Mesodermal cell (in vitro differentiated cells): ENCODE measurements around the gene TMEM106C.

Source experiments
- H3K27ac ChIP-seq: 2 replicates; pipeline ENCODE4 v1.7.0; 2013; ENCODE audit warnings: mild to moderate bottlenecking, low read depth, low read length, moderate library complexity; ENCODE audit not compliant: severe bottlenecking
- H3K36me3 ChIP-seq: 2 replicates; pipeline ENCODE4 v1.7.1; 2013; ENCODE audit warnings: mild to moderate bottlenecking, low read length, moderate library complexity; ENCODE audit not compliant: control insufficient read depth, insufficient read depth
- H3K4me1 ChIP-seq: one replicate; pipeline ENCODE4 v1.7.1; 2013; ENCODE audit warnings: mild to moderate bottlenecking, low read length; ENCODE audit not compliant: insufficient read depth, control insufficient read depth, poor library complexity, severe bottlenecking
- H3K4me3 ChIP-seq: 2 replicates; pipeline ENCODE4 v1.7.0; 2013; ENCODE audit warnings: low read length, control low read depth, mild to moderate bottlenecking; ENCODE audit not compliant: insufficient read depth, poor library complexity, severe bottlenecking; ENCODE audit errors: extremely low read depth
- H3K9me3 ChIP-seq: 2 replicates; pipeline ENCODE4 v1.7.1; 2013; ENCODE audit warnings: mild to moderate bottlenecking, low read length, moderate library complexity; ENCODE audit not compliant: control insufficient read depth
- WGBS, 2 experiments: methylation state at CpG; one replicate each; pipeline ENCODE4 v1.1.5; 2013; ENCODE audit warnings: missing lambda C conversion rate in 2 of 2; ENCODE audit not compliant: insufficient coverage in 2 of 2; 5-methylcytosine and 5-hydroxymethylcytosine counted together

The TMEM106C gene

GRCh38 chr12:47969845-47970244, 6.4 kb downstream of the TMEM106C start:
- 100% methylated on average over 2 of the region's 3 CpGs; no CpG with 5 or more reads in 1 of the 2 experiments for WGBS, 2 experiments
- no peak overlapping the region for H3K4me3 ChIP-seq
- no peaks in the 10 kb centered on the region for H3K9me3 ChIP-seq
- no peaks in the 10 kb centered on the region for H3K4me1 ChIP-seq
- H3K27ac ChIP-seq: no peak overlapping the region
- H3K36me3 ChIP-seq: peaks cover 6% of the 10 kb centered on the region

GRCh38 chr12:47970843-47971242, 7.4 kb downstream of the TMEM106C start:
- Histone ChIP-seq H3K9me3 (no peaks in the 10 kb centered on the region), H3K36me3 (peaks cover 6% of the 10 kb centered on the region), H3K27ac (no peak overlapping the region), H3K4me1 (no peaks in the 10 kb centered on the region), H3K4me3 (no peak overlapping the region)
- WGBS, 2 experiments: 80 to 82% methylated on average over 7 of the region's 7 CpGs

- Histone ChIP-seq H3K9me3 (no peaks in the 10 kb centered on the region), H3K27ac (no peak overlapping the region), H3K4me1 (no peaks in the 10 kb centered on the region), H3K4me3 (no peak overlapping the region), H3K36me3 (peaks cover 6% of the 10 kb centered on the region)
- 92 to 93% methylated on average over 4 to 5 of the region's 6 CpGs for WGBS, 2 experiments
Measured at GRCh38 chr12:47972895-47973294, 9.5 kb downstream of the TMEM106C start.

GRCh38 chr12:47973870-47974269, 10.5 kb downstream of the TMEM106C start:
- no peaks in the 10 kb centered on the region for H3K4me1 ChIP-seq
- H3K36me3 ChIP-seq: no peaks in the 10 kb centered on the region
- 86 to 93% methylated on average over 9 of the region's 9 CpGs for WGBS, 2 experiments

GRCh38 chr12:47975036-47975620, 11.7 kb downstream of the TMEM106C start:
- no peaks in the 10 kb centered on the region for H3K4me1 ChIP-seq
- no peak overlapping the region for H3K27ac ChIP-seq
- WGBS, 2 experiments: 94 to 95% methylated on average over 11 to 15 of the region's 16 CpGs
- no peaks in the 10 kb centered on the region for H3K36me3 ChIP-seq
- H3K4me3 ChIP-seq: no peak overlapping the region
- no peaks in the 10 kb centered on the region for H3K9me3 ChIP-seq

More at GRCh38 chr12:47973870-47974269, 10.5 kb downstream of the TMEM106C start:
- Histone ChIP-seq H3K4me3 (no peak overlapping the region), H3K27ac (no peak overlapping the region), H3K9me3 (no peaks in the 10 kb centered on the region)

- no peak overlapping the region for H3K4me3 ChIP-seq
- no peaks in the 10 kb centered on the region for H3K36me3 ChIP-seq
- 86 to 91% methylated on average over 11 of the region's 11 CpGs for WGBS, 2 experiments
Measured at GRCh38 chr12:47975816-47976215, 12.4 kb downstream of the TMEM106C start.

GRCh38 chr12:47977046-47977771, 13.8 kb downstream of the TMEM106C start:
- 85 to 88% methylated on average over 8 to 12 of the region's 12 CpGs for WGBS, 2 experiments
- Histone ChIP-seq H3K36me3 (no peaks in the 10 kb centered on the region), H3K4me3 (no peak overlapping the region), H3K4me1 (no peaks in the 10 kb centered on the region), H3K9me3 (no peaks in the 10 kb centered on the region), H3K27ac (no peak overlapping the region)

More at GRCh38 chr12:47975816-47976215, 12.4 kb downstream of the TMEM106C start:
- Histone ChIP-seq H3K4me1 (no peaks in the 10 kb centered on the region), H3K27ac (no peak overlapping the region), H3K9me3 (no peaks in the 10 kb centered on the region)

- Histone ChIP-seq H3K9me3 (no peaks in the 10 kb centered on the region), H3K4me1 (no peaks in the 10 kb centered on the region), H3K36me3 (no peaks in the 10 kb centered on the region), H3K4me3 (no peak overlapping the region), H3K27ac (no peak overlapping the region)
- 92 to 94% methylated on average over 14 to 16 of the region's 18 CpGs for WGBS, 2 experiments
Measured at GRCh38 chr12:47977772-47978597, 14.6 kb downstream of the TMEM106C start.

- Histone ChIP-seq H3K27ac (no peak overlapping the region), H3K4me1 (no peaks in the 10 kb centered on the region), H3K9me3 (no peaks in the 10 kb centered on the region), H3K4me3 (no peak overlapping the region), H3K36me3 (no peaks in the 10 kb centered on the region)
- 77 to 89% methylated on average over 6 of the region's 7 CpGs for WGBS, 2 experiments
Measured at GRCh38 chr12:47978598-47978873, 15.1 kb downstream of the TMEM106C start.

- Histone ChIP-seq H3K4me3 (no peak overlapping the region), H3K4me1 (no peaks in the 10 kb centered on the region), H3K36me3 (no peaks in the 10 kb centered on the region), H3K9me3 (no peaks in the 10 kb centered on the region), H3K27ac (no peak overlapping the region)
- 83 to 100% methylated on average over 3 of the region's 5 CpGs for WGBS, 2 experiments
Measured at GRCh38 chr12:47979166-47979565, 15.8 kb downstream of the TMEM106C start.
